GM21528 (cell line): Measurements from ENCODE around the gene UXS1.

ENCODE experiments used
- ATAC-seq: cut with Tn5 transposase; IDR thresholded peaks from one replicate; pipeline ENCODE4 v1.9.1; 2021; ENCODE audit warnings: mild to moderate bottlenecking, moderate library complexity; ENCODE audit not compliant: unreplicated experiment, low FRiP score

The UXS1 gene

DNA sequence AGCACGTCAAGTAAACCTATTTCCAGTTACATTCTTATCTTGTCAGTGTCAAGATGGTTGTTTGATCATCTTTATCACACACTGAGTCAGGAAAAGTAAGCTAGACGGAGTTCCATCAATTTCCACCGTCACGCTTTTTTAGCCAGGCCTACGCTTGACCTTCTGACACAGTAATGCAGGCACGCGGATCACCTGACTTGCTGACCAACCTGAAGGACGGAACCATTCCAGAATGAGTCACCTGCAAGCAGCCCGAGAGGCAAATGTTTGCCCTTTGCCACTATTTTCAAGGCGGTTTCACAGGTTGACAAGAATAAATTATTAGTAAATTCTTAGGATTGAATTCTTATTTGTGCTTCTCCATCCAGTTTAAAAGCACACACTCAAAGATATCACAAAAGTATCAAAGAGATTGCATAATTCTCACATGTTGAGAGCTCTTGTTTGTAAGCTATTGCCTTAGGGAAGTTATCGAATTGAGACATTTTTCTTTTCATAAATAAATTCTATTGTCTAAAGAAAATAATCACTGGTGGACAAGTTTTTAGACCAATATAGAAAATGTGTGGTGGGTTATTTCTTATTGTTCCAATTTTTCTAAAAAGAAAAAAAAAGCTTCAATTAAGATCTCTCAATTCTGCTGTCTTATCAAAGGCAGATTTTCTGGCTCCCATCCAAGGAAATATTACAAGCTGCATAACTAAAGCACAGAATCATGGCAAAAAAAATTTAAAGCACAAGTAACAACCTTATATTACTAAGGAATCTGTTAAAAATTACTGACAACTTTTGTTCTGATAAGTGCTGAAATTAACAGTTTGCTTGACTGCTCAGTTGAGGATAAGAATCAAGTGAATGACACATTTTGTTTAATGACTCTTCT is 31.9 kb downstream of the UXS1 start:
- ATAC-seq = no peak

DNA sequence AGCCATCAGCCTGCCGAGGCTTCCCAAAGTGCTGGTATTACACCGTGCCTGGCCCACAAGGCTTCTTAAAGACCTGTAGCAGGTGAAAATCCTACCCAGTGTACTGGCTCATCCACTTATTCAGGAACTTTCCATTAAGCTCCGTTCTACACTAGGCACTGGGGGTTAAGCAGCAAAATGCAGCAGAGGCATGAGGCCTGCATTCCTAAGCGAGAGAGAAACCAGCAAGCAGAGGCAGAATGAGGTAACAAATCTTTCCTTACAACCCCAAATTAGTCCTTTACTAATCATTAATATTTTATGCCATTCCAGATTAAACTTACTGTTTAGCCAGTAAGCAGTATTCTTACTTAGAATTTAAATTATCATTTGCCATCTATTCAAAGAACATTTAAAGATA is 32.8 kb downstream of the UXS1 start:
- no peak for ATAC-seq

GRCh38 chr2:106160786-106161261 is 33.3 kb downstream of the UXS1 start:
- peak; percentile 55 for ATAC-seq

- ATAC-seq = peak; percentile 65
Measured at GRCh38 chr2:106159866-106160785, 34.0 kb downstream of the UXS1 start.

DNA sequence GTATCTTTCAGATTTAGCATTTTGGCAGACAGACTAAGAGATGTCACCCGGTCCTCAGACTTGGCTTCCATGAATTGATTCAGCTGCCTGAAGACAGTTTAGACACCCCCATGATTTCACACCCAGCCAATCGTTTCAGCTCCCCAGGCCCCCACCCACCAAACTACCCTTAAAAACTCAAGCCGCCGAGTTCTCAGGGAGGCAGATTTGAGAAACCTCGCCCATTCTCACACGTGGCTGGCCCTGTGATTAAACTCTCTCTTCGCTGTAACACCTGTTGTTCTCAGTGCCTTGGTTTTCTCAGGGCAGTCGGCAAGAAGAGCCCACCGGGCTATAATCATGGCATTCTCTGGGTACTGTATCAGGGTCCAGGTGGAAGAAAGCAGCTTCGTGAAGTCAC is 35.2 kb downstream of the UXS1 start:
- no peak for ATAC-seq

DNA sequence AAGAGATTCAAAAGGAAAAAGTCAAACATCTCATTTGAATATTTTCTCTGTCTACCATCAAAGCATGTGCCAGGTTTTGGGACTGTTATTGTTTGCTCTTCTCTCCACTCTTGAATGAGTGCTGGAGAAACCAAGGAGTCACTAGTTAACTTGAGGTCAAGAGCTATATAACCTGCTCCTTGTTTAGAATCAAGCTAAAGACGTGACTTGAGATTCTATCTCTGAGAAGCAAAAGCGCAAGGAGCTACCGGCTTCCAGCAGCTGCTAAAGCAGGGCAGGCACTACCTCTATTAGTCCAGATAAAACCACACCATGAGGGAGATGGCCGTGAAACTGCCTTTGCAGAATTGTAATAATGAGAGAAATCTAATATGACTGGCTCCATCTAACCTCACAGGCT is 36.0 kb downstream of the UXS1 start:
- no peak for ATAC-seq

- ATAC-seq = no peak
Measured at GRCh38 chr2:106157416-106157815, 36.7 kb downstream of the UXS1 start.

DNA sequence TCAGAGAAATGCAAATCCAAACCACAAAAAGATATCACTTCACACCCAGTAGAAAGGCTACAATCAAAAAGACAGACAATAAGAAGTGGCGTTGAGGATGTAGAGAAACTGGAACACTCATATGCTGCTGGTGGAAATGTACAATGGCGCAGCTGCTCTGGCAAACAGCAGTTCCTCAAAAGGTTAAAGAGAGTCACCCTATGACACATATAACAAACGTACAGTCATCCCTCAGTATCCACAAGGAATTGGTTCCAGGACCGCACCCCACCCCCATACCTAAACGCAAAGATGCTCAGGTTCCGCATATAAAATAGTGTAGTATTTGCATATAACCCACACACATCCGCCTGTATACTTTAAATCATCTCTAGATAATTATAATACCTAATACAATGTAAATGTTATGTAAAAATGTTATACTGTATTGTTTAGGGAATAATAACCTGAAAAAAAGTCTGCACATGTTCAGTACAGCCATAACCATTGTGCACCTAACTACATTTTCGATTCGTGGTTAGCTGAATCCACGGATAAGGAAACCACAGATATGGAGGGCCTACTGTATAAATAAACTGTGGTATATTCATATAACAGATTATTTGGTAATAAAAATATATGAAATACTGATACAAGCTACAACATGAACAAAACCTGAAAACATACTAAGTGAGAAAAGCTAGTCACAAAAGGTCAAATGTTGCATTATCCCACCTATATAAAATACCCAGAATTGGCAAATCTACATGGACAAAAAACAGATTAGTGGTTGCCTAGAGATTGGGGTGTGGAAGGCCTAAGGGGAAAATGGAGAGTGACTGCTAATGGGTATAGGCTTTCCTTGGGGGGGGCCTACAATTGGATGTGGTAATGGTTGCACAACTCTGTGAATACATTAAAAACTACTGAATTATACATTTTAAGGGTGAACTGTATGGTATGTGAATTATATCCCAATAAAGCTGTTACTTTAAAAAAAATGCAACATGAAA is 37.5 kb downstream of the UXS1 start:
- no peak for ATAC-seq

DNA sequence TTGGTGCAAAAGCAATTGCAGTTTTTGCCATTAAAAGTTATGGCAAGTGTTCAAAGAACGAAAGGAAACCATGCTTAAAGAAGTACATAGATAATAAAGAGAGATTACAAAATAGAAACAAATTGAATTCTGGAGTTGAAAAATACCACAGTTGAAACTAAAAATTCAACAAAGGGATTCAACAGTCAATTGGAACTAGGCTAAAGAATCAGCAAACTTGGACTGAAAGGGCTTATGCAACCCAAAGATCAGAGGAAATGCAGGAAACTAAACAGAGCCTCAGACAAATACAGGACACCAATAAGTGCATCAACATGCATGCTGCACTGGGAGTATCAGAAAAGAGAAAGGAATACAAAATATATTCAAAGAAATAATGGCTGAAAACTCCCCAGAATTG is 40.3 kb downstream of the UXS1 start:
- ATAC-seq = no peak

DNA sequence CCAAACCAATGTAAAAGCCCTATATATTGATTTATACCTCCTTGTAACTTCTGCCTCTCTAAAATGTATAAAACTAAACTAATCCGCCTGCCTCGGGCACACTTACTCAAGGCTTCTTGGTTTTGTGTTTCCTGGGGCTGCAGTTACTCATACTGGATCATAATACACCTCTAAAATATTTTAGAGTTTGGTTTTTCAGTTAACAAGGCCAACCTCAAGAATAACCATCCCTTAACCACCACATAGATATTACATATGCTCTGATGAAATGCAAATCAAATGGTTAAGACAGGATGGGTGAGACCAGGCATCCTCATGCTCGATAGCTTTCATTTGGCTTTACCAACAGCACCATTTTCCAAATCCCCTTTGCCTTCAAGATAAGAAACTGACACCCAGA is 46.4 kb downstream of the UXS1 start:
- no peak for ATAC-seq

GRCh38 chr2:106147159-106147558 is 46.9 kb downstream of the UXS1 start:
- ATAC-seq = no peak

DNA sequence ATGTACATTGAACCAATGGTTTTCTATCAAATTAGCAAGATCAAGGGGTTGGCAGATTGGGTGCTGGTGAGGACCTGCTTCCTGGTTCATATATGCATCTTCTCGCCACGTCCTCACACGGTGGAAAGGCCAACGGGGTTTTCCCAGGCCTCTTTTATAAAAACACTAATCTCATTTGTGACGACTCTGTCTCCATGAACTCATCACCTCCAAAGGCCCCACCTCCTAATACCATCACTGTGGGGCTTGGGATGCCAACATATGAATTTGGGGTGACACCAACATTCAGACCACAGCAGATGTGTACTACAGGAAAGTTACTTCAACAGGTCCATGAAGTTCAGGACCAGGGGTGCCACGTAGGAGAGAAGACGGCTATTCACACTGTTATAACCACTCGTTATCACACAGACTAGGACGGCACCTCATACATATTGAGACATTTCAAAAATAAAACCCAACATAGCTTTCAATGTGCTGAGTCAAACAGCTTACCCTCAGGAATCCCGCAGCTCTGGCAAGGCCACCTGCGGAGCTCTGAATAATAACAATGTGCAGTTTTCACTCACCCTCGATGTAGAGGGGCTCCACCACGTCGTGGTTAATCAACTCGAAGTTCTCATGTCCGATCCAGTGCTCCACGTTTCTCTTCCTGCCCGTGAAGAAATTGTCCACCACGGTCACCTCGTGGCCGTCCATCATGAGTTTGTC is 49.3 kb downstream of the UXS1 start:
- ATAC-seq = no peak

DNA sequence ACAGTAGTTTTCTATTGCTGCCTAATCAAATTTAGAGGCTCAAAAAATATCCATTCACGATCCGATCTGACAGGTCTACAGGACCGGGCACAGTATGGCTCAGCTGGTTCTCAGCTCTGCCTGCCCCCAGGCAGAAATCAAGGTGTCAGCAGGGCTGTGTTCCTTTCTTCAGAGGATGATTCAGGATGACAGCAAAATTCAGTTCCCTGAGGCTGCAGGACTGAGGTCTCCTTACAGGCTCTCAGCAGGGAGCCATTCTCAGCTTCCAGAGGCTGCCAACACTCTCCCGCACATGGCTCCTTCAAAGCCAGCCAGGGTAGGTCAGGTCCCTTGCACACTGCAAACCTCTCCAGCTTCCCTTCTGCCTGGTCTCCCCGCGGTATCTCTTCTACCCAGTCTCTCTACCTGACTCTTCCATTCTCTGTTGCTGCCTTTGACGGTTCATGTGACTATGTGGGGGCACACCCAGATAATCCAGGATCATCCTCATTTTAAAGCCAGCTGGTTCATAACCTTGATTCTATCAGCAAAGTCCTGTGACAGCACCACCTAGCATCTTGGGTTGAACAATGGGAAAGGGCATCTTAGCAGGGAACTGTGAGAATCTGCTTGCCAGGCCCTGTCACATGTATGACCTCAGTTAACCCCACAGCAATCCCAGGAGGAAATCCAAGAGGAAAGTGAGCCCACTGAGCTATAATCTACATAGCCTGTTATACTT is 50.4 kb downstream of the UXS1 start:
- ATAC-seq = no peak

DNA sequence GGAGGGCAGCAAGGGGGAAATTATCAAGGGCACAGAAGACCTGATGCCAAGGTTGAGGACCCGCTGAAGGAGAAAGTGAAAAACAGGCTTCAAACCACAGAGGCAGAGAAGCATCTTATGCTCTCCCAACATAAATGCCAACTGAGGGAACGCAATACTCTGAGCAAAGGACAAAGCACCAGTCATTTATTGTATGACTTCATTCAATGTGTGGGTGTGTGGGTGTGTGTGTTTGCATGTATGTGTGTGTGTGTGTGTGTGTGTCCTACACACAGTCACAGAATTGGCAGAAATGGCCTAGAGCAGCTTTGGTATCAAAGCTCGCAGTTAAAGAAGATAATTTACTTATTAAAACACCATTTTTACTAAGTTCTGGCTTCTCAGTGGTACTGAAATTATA is 51.4 kb downstream of the UXS1 start:
- ATAC-seq = no peak

- ATAC-seq = no peak
Measured at GRCh38 chr2:106140913-106141312, 53.2 kb downstream of the UXS1 start.

GRCh38 chr2:106140113-106140512 is 54.0 kb downstream of the UXS1 start:
- ATAC-seq = no peak

GRCh38 chr2:106139238-106139935 is 54.7 kb downstream of the UXS1 start:
- ATAC-seq = no peak

DNA sequence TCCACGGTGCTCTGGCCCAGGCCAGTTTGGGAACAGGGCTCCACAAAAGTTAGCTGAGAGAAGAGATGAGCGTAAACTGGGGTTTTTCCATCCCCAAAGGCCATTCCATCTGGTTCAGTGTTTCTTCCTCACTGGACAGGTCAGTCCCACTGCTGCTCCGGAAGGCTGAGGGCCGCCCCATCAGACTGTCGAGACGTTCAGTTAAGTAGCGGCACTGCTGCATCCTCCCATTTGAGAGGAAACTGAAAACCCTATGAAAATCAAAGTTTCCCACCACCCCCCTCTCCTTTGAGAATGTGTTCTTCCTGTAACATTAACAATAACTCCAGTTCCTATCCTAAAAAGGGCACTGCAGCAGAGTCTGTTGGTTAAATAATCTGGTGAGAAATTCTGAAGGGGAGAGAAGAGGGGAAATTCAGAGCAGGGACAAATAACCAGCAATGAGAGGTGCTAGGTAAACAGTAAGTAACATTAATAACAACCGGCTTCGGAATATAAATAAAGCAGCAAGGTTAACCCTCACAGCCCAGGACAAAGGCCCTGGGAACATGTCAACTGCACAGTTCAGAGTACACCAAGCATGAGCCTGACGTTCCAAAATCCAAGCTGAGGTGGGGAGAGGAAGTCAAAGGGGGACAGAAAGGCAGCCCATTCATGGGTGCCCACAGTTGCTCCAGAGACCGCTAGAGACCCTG is 55.4 kb downstream of the UXS1 start:
- ATAC-seq = no peak
